DND-41 (cell line): ENCODE data around the gene RASA2.

Experiments used
- EZH2 ChIP-seq: IDR thresholded peaks from 3 replicates; pipeline ENCODE4 v1.6.1; 2012; ENCODE audit warnings: borderline replicate concordance, low read depth, mild to moderate bottlenecking, moderate library complexity, low read length, inconsistent platforms; ENCODE audit not compliant: severe bottlenecking
- TF ChIP-seq, protein P1 (sequence below): IDR thresholded peaks from 2 replicates; pipeline ENCODE4 v1.5.1; 2012; ENCODE audit warnings: borderline replicate concordance, low read length, moderate library complexity, mild to moderate bottlenecking; ENCODE audit not compliant: poor library complexity, severe bottlenecking; ENCODE audit errors: extremely low read depth

DNA sequence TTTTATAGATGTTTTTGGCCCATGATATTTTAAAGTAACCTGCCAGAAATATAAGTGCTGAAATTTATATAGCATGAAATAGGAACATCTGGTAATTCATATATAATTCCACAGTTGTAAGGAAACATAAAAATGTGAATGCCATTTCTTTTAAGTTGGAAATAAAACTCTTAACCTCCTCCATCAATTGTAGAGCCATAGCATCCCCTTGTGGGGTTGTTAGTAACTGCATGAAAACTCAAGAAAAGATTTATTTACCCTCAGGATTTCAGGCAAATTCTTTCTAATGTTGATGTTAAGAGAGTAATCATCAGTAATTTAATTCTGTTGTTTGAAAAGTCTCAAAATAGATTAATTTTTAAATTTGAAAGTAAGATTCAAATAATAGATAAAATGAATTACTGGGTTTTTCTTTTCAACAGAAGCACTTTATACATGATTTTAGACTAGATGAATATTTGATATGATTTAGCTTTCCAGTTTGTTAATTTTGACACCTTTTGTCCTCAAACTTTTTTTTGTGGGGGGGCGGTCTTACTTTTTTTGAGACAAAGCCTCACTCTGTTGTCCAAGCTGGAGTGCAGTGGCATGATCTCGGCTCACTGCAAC, 74.7 kb downstream of the RASA2 start:
- TF ChIP-seq, protein P1, sequence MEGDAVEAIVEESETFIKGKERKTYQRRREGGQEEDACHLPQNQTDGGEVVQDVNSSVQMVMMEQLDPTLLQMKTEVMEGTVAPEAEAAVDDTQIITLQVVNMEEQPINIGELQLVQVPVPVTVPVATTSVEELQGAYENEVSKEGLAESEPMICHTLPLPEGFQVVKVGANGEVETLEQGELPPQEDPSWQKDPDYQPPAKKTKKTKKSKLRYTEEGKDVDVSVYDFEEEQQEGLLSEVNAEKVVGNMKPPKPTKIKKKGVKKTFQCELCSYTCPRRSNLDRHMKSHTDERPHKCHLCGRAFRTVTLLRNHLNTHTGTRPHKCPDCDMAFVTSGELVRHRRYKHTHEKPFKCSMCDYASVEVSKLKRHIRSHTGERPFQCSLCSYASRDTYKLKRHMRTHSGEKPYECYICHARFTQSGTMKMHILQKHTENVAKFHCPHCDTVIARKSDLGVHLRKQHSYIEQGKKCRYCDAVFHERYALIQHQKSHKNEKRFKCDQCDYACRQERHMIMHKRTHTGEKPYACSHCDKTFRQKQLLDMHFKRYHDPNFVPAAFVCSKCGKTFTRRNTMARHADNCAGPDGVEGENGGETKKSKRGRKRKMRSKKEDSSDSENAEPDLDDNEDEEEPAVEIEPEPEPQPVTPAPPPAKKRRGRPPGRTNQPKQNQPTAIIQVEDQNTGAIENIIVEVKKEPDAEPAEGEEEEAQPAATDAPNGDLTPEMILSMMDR, result peak; percentile 91
- no peak for TF ChIP-seq EZH2
